IPS DF 19.7 (cell line): ENCODE measurements around the gene CNOT4.

Source experiments
- DNase-seq: peaks from one replicate; pipeline ENCODE4 v3.0.0-alpha.2; 2013; ENCODE audit warnings: low read depth, low spot score

The CNOT4 gene

GRCh38 chr7:135509839-135510591 is at the start of gene CNOT4:
Gene CNOT4, minus strand, starts transcription at chr7:135510102. Its CDS starts 71,771 bp downstream, at chr7:135438331.
- DNase-seq, result peak; percentile 84

GRCh38 chr7:135558881-135559280 is 49.0 kb upstream of the CNOT4 start:
- no peak for DNase-seq

- DNase-seq, result no peak
Measured at GRCh38 chr7:135558337-135558767, 48.5 kb upstream of the CNOT4 start.

- DNase-seq, result no peak
Measured at GRCh38 chr7:135557455-135558336, 47.8 kb upstream of the CNOT4 start, which contains the start of gene NUP205. Gene NUP205, plus strand, starts transcription at chr7:135557917. Its CDS starts 28 bp downstream, at chr7:135557945.

GRCh38 chr7:135553346-135553745 is 43.4 kb upstream of the CNOT4 start:
- no peak for DNase-seq

GRCh38 chr7:135552148-135552547 is 42.2 kb upstream of the CNOT4 start:
- DNase-seq, result no peak

- DNase-seq, result no peak
Measured at GRCh38 chr7:135550196-135550595, 40.3 kb upstream of the CNOT4 start.

- no peak for DNase-seq
Measured at GRCh38 chr7:135541029-135541428, 31.1 kb upstream of the CNOT4 start.

GRCh38 chr7:135539629-135540028 is 29.7 kb upstream of the CNOT4 start:
- DNase-seq, result no peak

GRCh38 chr7:135538376-135538775 is 28.5 kb upstream of the CNOT4 start:
- no peak for DNase-seq

- no peak for DNase-seq
Measured at GRCh38 chr7:135537905-135538304, 28.0 kb upstream of the CNOT4 start.

GRCh38 chr7:135537453-135537852 is 27.6 kb upstream of the CNOT4 start:
- no peak for DNase-seq

GRCh38 chr7:135536150-135536549 is 26.2 kb upstream of the CNOT4 start:
- DNase-seq, result no peak

GRCh38 chr7:135527025-135527424 is 17.1 kb upstream of the CNOT4 start:
- no peak for DNase-seq

GRCh38 chr7:135525426-135525825 is 15.5 kb upstream of the CNOT4 start:
- no peak for DNase-seq

- DNase-seq, result no peak
Measured at GRCh38 chr7:135523146-135523545, 13.2 kb upstream of the CNOT4 start.

- no peak for DNase-seq
Measured at GRCh38 chr7:135522509-135522908, 12.6 kb upstream of the CNOT4 start.

GRCh38 chr7:135519871-135520270 is 10.0 kb upstream of the CNOT4 start:
- DNase-seq, result no peak

GRCh38 chr7:135519233-135519688 is 9.4 kb upstream of the CNOT4 start:
- no peak for DNase-seq

GRCh38 chr7:135518748-135519147 is 8.8 kb upstream of the CNOT4 start:
- DNase-seq, result no peak

- DNase-seq, result no peak
Measured at GRCh38 chr7:135517060-135517459, 7.2 kb upstream of the CNOT4 start.

GRCh38 chr7:135514856-135515255 is 5.0 kb upstream of the CNOT4 start:
- no peak for DNase-seq
